Stimulated activated CD8-positive, alpha-beta memory T cell treated with anti-CD3 and anti-CD28 coated beads, Interleukin-4, amount 100 ng/mL, for 24 hours (primary cell): ENCODE results near the gene ACTN4.

Source experiments
- DNase-seq: peaks from one replicate; pipeline ENCODE4 v3.0.0-alpha.2; 2020; ENCODE audit warnings: low read depth

ACTN4 gene

GRCh38 chr19:38709671-38710415 lies 62.4 kb downstream of the ACTN4 start:
- DNase-seq: no peak

GRCh38 chr19:38710416-38710702 lies 62.9 kb downstream of the ACTN4 start:
- no peak for DNase-seq

- no peak for DNase-seq
These were observed 63.7 kb downstream of the ACTN4 start for GRCh38 chr19:38710928-38711725.

GRCh38 chr19:38711726-38712153 lies 64.3 kb downstream of the ACTN4 start:
- DNase-seq: no peak

GRCh38 chr19:38712161-38712748 lies 64.8 kb downstream of the ACTN4 start:
- DNase-seq: no peak

GRCh38 chr19:38713227-38713649 lies 65.8 kb downstream of the ACTN4 start:
- no peak for DNase-seq

- no peak for DNase-seq
These were observed 66.4 kb downstream of the ACTN4 start for GRCh38 chr19:38713865-38714264.

- no peak for DNase-seq
These were observed 66.9 kb downstream of the ACTN4 start for GRCh38 chr19:38714354-38714778.

- DNase-seq: no peak
These were observed 68.1 kb downstream of the ACTN4 start for GRCh38 chr19:38715555-38715954.

GRCh38 chr19:38717051-38717450 lies 69.6 kb downstream of the ACTN4 start:
- no peak for DNase-seq

GRCh38 chr19:38717855-38718254 lies 70.4 kb downstream of the ACTN4 start:
- DNase-seq: no peak

GRCh38 chr19:38718747-38719543 lies 71.5 kb downstream of the ACTN4 start:
- DNase-seq: no peak

- no peak for DNase-seq
These were observed 72.5 kb downstream of the ACTN4 start for GRCh38 chr19:38719761-38720558.

- DNase-seq: no peak
These were observed 73.2 kb downstream of the ACTN4 start for GRCh38 chr19:38720559-38721236.

- DNase-seq: no peak
These were observed 74.0 kb downstream of the ACTN4 start for GRCh38 chr19:38721496-38721895.

- no peak for DNase-seq
These were observed 74.7 kb downstream of the ACTN4 start for GRCh38 chr19:38721979-38722773.

GRCh38 chr19:38722947-38723605 lies 75.6 kb downstream of the ACTN4 start:
- DNase-seq: no peak

GRCh38 chr19:38723606-38723965 lies 76.1 kb downstream of the ACTN4 start:
- DNase-seq: no peak

GRCh38 chr19:38723990-38724854 lies 76.8 kb downstream of the ACTN4 start:
- no peak for DNase-seq
